BJ (cell line): ENCODE results near the gene PRRC2B. TPM values are rescaled to one million over a fixed set of nuclear protein-coding genes. Genes with fewer than 3 reads are reported as not detected.
"Not testable (repeated sequence)": the region's sequence is repeated elsewhere in the genome, so short reads cannot be mapped to it uniquely, and the experiment has no call there.

Experiments used
- CTCF ChIA-PET: fragments of 350-600 bp; formaldehyde crosslinking; extraction: SDS; loops from one replicate; lab custom pipeline; 2021; ENCODE audit warnings: antibody characterized with exemption, inconsistent platforms; lab: Yijun Ruan, JAX
- POLR2A ChIA-PET: fragments of 300-600 bp; sonication (Branson Sonifier 250); formaldehyde crosslinking; extraction: SDS; loops from one replicate; lab custom pipeline; 2021; ENCODE audit warnings: antibody characterized with exemption; lab: Charles Lee
- DNase-seq: peaks from one replicate; pipeline ENCODE4 v3.0.0-alpha.2; 2011; ENCODE audit warnings: low read depth
- H3K27me3 ChIP-seq: 2 replicates; pipeline ENCODE4 v1.6.0; 2011; ENCODE audit warnings: low read length; ENCODE audit not compliant: control insufficient read depth, insufficient read depth
- H3K36me3 ChIP-seq: 2 replicates; pipeline ENCODE4 v1.5.1; 2011; ENCODE audit warnings: low read length; ENCODE audit not compliant: control insufficient read depth, insufficient read depth
- H3K4me3 ChIP-seq: 2 replicates; pipeline ENCODE4 v1.5.1; 2011; ENCODE audit warnings: low read depth, mild to moderate bottlenecking, control low read depth, low read length
- CTCF ChIP-seq: IDR thresholded peaks from 2 replicates; pipeline ENCODE4 v1.5.1; 2011; ENCODE audit warnings: low read depth, mild to moderate bottlenecking, control low read depth, inconsistent platforms, low read length, moderate library complexity; ENCODE audit not compliant: insufficient read depth
- polyA plus RNA-seq: library from polyadenylated mRNA; depleted of rRNA; stranded (reverse); fragments of >200 nt; gene quantifications from 2 replicates; pipeline ENCODE4 v1.2.3, GENCODE V29; 2011

Gene PRRC2B
- polyA plus RNA-seq, 1 experiment: 25.8 TPM

- H3K27me3 ChIP-seq: no peaks in the 10 kb centered on the region
- H3K4me3 ChIP-seq: no peak overlapping the region
- POLR2A ChIA-PET: no interaction called here
- CTCF ChIA-PET: interaction anchor here (0.9 to 1.2 kb wide), 2 partner anchors 15 to 98 kb away, joined by 4 read pairs; no protein-coding TSS in a partner anchor
- DNase-seq: no peak
- no peak for TF ChIP-seq CTCF
- peaks cover 27% of the 10 kb centered on the region for H3K36me3 ChIP-seq
Observed at GRCh38 chr9:131447600-131447999, 53.7 kb downstream of the PRRC2B start.

GRCh38 chr9:131448818-131449217, 54.9 kb downstream of the PRRC2B start:
- CTCF ChIA-PET: interaction anchor here (0.9 to 1.4 kb wide), 2 partner anchors 16 to 24 kb away, joined by 3 to 4 read pairs; no protein-coding TSS in a partner anchor
- POLR2A ChIA-PET: no interaction called here
- H3K36me3 ChIP-seq: peaks cover 24% of the 10 kb centered on the region
- no peak overlapping the region for H3K4me3 ChIP-seq
- no peak for TF ChIP-seq CTCF
- no peaks in the 10 kb centered on the region for H3K27me3 ChIP-seq
- DNase-seq: no peak

GRCh38 chr9:131449276-131449675, 55.4 kb downstream of the PRRC2B start:
- ChIA-PET POLR2A (no interaction called here), CTCF (interaction anchor here (1.4 kb wide), 1 partner anchor 23 kb away, joined by 3 read pairs; no protein-coding TSS in a partner anchor)
- Histone ChIP-seq H3K27me3 (no peaks in the 10 kb centered on the region), H3K36me3 (peaks cover 21% of the 10 kb centered on the region), H3K4me3 (no peak overlapping the region)
- no peak for TF ChIP-seq CTCF
- no peak for DNase-seq

GRCh38 chr9:131454028-131454427, 60.1 kb downstream of the PRRC2B start:
- H3K36me3 ChIP-seq: peaks cover 23% of the 10 kb centered on the region
- POLR2A ChIA-PET: no interaction called here
- no peaks in the 10 kb centered on the region for H3K27me3 ChIP-seq
- CTCF ChIA-PET: interaction anchor here (0.6 to 1.1 kb wide), 2 partner anchors 17 to 61 kb away, joined by 3 to 5 read pairs; no protein-coding TSS in a partner anchor
- no peak for TF ChIP-seq CTCF
- H3K4me3 ChIP-seq: no peak overlapping the region
- DNase-seq: no peak

- H3K36me3 ChIP-seq: peaks cover 33% of the 10 kb centered on the region
- CTCF ChIA-PET, H3K4me3 ChIP-seq, H3K27me3 ChIP-seq, DNase-seq: not testable (repeated sequence)
- POLR2A ChIA-PET: interaction anchor here (0.7 kb wide), 1 partner anchor 89 kb away, joined by 3 read pairs; no protein-coding TSS in a partner anchor
Observed at GRCh38 chr9:131455655-131456054, 61.8 kb downstream of the PRRC2B start.

- TF ChIP-seq CTCF: no peak
- Histone ChIP-seq H3K36me3 (peaks cover 38% of the 10 kb centered on the region), H3K27me3 (no peaks in the 10 kb centered on the region), H3K4me3 (no peak overlapping the region)
- DNase-seq: no peak
- ChIA-PET CTCF (interaction anchor here (1.2 kb wide), 1 partner anchor 108 kb away, joined by 4 read pairs; no protein-coding TSS in a partner anchor), POLR2A (no interaction called here)
Observed at GRCh38 chr9:131457746-131458145, 63.9 kb downstream of the PRRC2B start.
